Measurements from ENCODE around the gene ZBTB12.
"Not testable (repeated sequence)": the region's sequence is repeated elsewhere in the genome, so short reads cannot be mapped to it uniquely, and the experiment has no call there.

Gene ZBTB12, protein sequence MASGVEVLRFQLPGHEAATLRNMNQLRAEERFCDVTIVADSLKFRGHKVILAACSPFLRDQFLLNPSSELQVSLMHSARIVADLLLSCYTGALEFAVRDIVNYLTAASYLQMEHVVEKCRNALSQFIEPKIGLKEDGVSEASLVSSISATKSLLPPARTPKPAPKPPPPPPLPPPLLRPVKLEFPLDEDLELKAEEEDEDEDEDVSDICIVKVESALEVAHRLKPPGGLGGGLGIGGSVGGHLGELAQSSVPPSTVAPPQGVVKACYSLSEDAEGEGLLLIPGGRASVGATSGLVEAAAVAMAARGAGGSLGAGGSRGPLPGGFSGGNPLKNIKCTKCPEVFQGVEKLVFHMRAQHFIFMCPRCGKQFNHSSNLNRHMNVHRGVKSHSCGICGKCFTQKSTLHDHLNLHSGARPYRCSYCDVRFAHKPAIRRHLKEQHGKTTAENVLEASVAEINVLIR

DNA sequence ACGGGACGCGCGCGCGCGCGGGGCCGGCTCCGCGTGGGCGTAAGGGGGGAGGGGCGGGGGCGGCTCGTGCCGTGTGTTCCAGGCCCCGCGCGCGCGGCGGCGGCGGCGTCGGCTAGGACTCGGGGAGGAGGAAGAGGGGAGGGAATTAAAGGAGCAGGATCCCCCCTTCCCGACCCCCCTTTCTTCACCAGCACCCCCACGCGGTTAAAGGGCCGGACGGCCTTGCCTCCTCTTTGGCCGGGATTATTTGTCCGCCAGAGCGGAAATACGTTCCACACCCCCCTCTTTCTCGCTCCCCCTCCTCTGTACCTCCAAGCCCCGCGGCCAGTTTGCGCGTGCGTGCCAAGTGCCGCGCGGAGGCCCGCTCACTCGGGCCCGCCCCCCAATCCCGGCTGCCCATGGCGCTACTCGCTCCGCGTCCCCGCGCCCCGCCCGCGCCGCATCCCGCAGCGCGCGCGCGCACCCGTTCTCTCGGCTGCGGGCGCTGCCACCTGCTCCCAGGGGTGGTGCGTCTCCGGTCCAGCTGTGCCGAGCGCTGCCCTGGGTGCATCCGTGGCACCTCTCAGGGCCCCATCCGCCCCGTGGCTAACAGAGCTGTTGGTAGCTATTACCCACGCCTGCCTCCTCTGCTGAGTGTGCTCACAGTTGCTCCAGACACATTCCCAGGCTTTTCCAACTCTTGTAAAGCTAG, at the start of gene ZBTB12:
Gene ZBTB12 (minus strand): TSS at position 134 of the 691 bp plus-strand sequence. CDS start 781 bp downstream, outside the sequence.
- DNase-seq = peak; percentile 81 to 92

DNA sequence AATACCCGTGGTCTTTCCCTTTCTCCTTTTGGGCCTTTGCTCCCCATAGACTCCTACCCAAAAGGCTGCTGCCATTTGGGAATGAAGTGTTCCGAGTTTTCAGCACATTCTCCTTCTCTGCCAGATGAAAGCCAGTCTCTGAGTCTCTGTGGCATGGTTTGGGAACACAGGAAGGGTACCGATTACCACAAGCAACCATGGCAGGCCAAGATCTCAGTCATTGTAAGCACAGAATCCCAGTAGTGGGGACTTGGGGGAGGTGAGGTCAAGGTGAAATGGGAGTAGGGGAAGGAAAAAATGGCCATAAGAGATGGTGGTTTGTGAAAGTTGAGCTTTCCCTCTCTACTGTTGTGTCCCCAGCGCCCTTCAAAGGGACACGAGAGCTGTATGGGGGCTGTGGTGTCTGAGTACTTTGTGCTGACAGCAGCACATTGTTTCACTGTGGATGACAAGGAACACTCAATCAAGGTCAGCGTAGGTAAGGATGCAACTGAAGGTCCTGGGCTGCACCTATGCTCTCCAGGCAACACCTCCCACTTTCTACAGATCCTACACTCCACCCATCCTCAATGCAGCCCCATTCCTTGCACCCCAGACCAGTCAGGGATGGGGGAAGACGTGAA, 48.2 kb upstream of the ZBTB12 start:
- DNase-seq = no peak

DNA sequence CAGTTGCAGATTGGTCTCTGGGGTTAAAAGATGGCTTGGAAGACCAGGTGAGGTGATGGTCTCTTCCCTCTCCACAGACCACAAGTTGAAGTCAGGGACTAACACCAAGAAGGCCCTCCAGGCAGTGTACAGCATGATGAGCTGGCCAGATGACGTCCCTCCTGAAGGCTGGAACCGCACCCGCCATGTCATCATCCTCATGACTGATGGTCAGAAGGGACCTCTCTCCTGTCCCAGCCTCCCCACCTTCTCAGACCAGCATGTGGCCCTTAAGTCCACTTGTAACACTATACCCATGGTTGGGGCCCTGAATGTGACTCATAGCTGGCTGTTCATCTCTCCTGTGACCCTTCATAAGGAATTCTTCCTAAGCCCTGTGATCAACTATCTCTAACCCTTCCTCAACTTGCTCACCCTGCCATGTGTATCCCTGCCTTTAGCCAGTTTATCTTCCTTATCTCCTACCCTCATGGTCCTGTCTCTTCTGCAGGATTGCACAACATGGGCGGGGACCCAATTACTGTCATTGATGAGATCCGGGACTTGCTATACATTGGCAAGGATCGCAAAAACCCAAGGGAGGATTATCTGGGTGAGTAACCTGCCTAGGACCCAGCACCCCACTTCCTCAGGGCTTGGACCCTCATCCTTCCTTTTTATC, 47.0 kb upstream of the ZBTB12 start:
- DNase-seq = no peak

DNA sequence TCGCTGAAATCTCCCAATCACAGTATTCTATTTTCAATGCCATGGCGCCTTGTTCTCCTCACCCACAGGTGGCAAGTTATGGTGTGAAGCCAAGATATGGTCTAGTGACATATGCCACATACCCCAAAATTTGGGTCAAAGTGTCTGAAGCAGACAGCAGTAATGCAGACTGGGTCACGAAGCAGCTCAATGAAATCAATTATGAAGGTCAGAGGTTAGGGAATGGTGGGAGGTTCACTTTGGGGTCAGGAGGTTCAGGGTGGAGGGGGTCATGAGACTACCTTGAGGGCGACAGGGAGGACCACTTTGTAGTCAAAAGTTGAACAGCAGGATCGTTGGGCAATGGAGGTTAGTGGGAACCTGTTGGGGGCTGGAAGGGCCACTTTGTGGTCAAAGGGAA, 46.4 kb upstream of the ZBTB12 start:
- no peak for DNase-seq

DNA sequence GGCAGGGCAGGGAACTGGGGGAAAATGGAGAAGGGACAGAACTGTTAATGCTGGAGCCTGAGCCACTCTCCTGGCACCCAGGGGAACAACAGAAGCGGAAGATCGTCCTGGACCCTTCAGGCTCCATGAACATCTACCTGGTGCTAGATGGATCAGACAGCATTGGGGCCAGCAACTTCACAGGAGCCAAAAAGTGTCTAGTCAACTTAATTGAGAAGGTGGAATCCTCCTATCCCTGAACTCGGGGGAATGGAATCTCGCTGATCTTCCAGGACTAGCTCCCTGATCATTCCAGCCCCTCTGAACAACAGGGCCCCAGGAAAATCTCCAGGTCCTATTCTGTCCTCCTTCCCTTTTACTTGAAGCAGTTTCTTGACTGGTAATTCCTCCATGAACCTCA, 46.0 kb upstream of the ZBTB12 start:
- no peak for DNase-seq

DNA sequence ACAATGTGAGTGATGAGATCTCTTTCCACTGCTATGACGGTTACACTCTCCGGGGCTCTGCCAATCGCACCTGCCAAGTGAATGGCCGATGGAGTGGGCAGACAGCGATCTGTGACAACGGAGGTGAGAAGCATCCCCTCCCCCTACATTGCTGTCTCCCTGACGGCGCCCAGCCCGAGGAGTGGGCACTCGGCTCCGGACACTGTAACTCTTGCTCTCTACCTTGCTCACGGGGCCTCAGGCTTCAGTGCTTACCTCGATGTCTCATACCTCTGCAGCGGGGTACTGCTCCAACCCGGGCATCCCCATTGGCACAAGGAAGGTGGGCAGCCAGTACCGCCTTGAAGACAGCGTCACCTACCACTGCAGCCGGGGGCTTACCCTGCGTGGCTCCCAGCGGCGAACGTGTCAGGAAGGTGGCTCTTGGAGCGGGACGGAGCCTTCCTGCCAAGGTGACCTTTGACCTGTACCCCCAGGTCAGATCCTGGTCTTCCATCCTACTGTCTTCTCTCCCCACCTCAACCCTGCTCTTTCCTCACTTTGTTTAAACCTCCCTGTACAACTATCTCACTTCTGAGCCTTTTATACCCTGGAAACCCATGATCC, 45.3 kb upstream of the ZBTB12 start:
- no peak for DNase-seq

DNA sequence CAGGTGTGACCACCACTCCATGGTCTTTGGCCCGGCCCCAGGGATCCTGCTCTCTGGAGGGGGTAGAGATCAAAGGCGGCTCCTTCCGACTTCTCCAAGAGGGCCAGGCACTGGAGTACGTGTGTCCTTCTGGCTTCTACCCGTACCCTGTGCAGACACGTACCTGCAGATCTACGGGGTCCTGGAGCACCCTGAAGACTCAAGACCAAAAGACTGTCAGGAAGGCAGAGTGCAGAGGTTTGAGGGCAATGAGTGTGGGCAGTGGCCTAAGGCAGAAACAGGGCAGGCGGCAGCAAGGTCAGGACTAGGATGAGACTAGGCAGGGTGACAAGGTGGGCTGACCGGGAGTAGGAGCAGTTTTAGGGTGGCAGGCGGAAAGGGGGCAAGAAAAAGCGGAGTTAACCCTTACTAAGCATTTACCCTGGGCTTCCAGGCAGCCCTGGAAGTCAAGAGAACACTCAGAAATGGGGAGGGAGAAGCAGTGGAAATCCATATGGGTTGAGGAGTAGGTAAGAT, 44.5 kb upstream of the ZBTB12 start:
- no peak for DNase-seq

DNA sequence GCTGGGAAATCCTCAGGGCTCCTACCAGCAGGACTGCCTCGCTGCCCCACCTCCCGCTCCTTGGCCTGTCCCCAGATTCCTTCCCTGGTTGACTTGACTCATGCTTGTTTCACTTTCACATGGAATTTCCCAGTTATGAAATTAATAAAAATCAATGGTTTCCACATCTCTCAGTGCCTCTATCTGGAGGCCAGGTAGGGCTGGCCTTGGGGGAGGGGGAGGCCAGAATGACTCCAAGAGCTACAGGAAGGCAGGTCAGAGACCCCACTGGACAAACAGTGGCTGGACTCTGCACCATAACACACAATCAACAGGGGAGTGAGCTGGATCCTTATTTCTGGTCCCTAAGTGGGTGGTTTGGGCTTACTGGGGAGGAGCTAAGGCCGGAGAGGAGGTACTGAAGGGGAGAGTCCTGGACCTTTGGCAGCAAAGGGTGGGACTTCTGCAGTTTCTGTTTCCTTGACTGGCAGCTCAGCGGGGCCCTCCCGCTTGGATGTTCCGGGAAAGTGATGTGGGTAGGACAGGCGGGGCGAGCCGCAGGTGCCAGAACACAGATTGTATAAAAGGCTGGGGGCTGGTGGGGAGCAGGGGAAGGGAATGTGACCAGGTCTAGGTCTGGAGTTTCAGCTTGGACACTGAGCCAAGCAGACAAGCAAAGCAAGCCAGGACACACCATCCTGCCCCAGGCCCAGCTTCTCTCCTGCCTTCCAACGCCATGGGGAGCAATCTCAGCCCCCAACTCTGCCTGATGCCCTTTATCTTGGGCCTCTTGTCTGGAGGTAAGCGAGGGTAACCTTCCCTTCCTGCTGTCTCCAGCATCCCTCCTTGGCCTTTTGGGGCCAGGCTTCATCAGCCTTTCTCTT, 43.9 kb upstream of the ZBTB12 start, which contains the start of gene CFB:
Gene CFB (plus strand): TSS at position 589 of the 863 bp plus-strand sequence. CDS start 127 bp downstream, at position 716.
- DNase-seq = no peak

DNA sequence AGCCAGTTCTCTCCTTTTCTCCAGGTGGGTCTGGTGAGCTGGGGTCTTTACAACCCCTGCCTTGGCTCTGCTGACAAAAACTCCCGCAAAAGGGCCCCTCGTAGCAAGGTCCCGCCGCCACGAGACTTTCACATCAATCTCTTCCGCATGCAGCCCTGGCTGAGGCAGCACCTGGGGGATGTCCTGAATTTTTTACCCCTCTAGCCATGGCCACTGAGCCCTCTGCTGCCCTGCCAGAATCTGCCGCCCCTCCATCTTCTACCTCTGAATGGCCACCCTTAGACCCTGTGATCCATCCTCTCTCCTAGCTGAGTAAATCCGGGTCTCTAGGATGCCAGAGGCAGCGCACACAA, 43.2 kb upstream of the ZBTB12 start:
- DNase-seq = no peak

DNA sequence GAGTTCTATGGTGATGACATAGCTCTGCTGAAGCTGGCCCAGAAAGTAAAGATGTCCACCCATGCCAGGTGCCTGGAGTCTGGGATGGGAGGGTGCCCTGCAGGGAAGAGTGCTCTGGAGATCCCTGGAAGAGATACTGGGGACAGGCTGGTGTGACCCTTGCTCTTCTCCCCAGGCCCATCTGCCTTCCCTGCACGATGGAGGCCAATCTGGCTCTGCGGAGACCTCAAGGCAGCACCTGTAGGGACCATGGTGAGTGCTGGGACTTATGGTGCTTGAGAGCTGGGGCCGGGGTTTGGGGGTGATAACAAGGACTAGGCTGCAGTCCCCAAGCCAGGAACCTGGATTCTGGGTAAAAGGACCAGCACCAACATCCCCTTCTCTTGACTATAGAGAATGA, 41.9 kb upstream of the ZBTB12 start:
- DNase-seq = no peak

DNA sequence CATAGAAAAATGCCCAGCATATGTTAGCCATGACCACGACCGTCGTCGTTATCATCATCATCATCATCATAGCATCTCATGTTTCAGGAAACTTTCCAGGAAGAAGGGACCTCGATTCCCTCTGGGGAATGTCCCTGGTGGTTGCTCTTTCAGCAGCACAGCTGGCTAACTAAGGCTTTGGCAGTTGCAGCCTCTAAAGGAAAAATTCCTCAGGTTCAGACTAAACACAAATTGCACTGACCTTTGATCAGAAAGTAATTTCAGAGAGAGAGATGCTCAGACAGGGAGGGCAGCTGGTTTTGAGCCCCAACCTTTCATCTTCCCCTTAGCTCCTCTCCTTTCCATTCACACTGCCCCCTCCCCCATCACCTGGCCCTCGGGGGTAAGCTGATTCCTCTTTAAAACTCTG, 38.4 kb upstream of the ZBTB12 start:
- DNase-seq = no peak

DNA sequence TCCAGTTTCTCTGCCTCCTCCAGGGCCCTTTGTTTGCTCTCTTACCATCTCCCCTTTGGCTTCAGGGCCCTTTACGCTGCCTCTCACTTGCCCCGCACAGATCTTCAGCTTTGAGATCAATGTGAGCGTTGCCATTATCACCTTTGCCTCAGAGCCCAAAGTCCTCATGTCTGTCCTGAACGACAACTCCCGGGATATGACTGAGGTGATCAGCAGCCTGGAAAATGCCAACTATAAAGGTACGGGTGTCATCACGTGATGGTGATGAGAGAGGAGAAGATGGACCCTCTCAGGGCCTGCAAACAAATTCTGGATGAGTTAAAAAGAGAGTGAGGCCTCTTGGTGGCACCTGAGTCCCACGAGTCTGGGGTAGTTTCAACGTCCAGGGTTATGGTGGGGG, 33.9 kb upstream of the ZBTB12 start:
- DNase-seq = no peak

DNA sequence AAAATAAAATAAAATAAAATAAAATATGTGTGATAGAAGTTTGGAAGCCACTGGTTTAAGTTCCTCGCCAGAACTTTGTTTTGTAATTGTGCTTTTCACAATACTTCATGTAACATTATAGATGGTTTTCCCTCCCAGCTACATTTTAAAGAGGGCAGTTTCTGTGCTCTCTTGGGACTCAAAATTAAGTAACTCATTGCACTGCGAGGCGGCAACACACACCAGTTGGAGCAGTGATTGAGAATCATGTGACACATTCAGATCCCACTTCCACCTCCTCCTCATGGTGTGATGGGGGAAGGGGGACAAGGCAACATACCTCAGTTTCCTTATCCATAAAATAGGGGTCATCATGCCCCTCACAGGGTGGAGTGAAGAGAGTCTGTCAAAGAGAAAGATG, 33.1 kb upstream of the ZBTB12 start:
- no peak for DNase-seq

DNA sequence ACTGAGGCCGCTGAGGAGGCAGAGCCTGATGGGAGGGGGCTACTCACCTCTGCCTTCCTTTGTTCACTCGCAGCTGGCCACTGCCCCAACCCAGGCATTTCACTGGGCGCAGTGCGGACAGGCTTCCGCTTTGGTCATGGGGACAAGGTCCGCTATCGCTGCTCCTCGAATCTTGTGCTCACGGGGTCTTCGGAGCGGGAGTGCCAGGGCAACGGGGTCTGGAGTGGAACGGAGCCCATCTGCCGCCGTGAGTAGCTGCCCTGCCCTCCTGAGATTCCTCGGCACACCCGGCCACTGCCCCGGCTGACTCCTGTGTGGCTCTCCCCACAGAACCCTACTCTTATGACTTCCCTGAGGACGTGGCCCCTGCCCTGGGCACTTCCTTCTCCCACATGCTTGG, 31.7 kb upstream of the ZBTB12 start:
- DNase-seq = no peak

DNA sequence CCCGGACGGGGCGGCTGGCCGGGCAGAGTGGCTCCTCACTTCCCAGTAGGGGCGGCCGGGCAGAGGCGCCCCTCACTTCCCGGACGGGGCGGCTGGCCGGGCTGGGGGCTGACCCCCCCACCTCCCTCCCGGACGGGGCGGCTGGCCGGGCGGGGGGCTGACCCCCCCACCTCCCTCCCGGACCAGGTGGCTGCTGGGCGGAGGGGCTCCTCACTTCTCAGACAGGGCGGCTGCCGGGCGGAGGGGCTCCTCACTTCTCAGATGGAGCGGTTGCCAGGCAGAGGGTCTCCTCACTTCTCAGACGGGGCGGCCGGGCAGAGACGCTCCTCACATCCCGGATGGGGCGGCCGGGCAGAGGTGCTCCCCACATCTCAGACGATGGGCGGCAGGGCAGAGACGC, 30.3 kb upstream of the ZBTB12 start:
- not testable (repeated sequence) for DNase-seq

DNA sequence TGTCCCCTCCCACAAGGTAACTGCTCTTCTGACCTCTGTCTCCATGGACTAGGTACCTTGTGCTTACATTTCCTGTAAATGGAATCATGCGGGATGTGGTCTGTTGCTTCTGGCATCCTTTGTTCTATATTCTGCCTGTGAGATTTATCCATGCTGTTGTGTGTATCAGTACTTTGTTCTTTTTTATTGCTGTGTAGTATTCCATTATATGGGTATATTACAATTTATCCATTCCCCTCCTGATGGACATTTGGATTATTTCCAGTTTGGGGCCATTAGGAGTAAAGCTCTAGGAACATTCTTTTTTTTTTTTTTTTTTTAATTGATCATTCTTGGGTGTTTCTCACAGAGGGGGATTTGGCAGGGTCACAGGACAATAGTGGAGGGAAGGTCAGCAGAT, 29.1 kb upstream of the ZBTB12 start:
- DNase-seq = no peak

DNA sequence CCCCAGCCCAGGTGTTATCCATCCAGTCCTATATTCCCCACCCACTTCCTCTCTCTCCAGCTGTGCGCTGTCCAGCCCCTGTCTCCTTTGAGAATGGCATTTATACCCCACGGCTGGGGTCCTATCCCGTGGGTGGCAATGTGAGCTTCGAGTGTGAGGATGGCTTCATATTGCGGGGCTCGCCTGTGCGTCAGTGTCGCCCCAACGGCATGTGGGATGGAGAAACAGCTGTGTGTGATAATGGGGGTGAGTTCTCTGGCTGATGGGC, 26.7 kb upstream of the ZBTB12 start:
- no peak for DNase-seq

DNA sequence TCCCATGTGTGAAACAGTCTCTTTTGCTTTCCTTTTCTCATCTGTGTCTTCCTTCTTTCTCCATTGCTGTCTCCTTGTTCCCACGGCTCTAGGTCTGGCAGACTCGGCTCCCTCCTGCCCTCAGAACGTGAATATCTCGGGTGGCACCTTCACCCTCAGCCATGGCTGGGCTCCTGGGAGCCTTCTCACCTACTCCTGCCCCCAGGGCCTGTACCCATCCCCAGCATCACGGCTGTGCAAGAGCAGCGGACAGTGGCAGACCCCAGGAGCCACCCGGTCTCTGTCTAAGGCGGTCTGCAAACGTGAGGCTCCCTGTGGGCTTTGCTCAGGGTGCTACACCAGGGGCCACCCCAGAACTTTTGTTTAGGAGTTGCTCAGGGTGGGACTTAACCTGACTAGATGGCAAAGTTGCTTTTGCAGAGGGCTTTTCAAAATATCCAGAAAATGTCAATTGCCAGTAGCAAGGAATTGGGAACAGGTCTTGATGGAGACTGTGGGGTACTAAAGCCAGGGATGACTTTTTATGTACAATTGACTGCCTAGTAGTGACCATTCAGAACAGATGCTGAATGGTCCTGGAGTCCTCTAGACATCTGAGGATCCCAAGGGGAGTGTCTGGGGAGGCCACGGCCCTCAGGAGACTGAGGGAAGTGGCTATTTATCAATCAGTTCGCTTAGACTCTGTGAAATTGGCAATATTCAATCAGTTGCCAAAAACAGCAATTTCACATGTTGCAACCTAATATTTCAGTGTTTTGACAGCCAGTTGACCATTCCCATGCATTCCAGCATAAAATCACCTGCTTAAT, 26.2 kb upstream of the ZBTB12 start:
- DNase-seq = no peak

DNA sequence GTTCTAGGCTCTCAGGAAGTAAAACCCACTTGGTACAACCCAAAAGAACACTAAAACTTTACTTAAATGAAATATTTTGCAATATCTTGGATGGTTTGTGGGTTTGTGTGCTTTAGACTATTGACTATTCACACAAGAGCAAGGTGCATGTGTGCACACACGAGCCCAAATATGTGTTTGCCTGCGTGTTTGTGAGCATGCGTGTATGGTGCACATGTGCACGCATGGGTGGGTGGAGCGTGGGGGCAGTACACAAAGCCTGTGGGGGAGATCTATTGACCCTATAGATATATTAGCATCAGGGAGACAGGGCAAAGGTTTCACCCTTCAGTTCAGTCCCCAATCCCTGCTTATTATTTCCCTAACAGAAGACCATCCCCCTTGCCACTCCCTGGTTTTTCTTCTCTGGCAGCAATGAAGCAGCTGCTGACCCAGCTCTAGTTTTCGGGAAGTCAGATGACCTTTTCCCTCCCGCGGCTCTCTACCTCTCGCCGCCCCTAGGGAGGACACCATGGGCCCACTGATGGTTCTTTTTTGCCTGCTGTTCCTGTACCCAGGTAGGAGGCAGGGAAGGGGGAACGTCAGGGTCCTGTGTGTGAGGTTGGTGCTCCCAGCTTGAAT, 25.5 kb upstream of the ZBTB12 start, which contains the start of gene C2:
Gene C2 (plus strand): TSS at position 476 of the 621 bp plus-strand sequence. CDS start 36 bp downstream, at position 512.
- DNase-seq = no peak

DNA sequence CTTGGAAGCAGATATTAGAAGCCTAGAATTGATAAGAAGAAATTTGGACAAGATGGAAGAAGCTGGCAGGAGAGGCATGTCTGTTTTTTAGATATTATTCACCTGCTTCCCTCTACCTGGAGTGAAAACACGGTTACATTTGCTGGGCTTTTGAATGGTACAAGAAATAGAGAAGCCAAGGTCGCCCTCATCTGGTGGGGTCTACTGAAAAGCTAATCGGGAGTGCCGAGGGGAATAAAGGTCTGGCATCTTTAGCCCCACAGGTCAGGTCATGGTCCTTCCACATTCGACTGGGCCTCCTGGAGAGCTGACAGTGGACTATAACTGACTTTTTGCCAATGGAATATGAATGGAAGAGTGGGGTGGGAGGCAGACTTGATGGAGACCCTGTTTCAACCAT, 21.1 kb upstream of the ZBTB12 start:
- DNase-seq = no peak
